Motor neuron (in vitro differentiated cells): Measurements from ENCODE around the gene B3GAT2. TPM values are rescaled to one million over a fixed set of nuclear protein-coding genes. Genes with fewer than 3 reads are reported as not detected.

Source experiments
- ATAC-seq, 8 experiments: fragments of 200-7000 bp; cut with Tn5 transposase; replicated peaks in 6 of 8; 2 replicates each; pipeline ENCODE4 v1.8.0; 2021; ENCODE audit warnings: mild to moderate bottlenecking in 8 of 8, moderate library complexity in 8 of 8
- H3K27ac ChIP-seq, 2 donors: fragments of 250-450 bp; sonication (Bioruptor Pico); 2 replicates each; pipeline ENCODE4 v1.9.0; 2021; ENCODE audit warnings: antibody characterized with exemption in 2 of 2, mild to moderate bottlenecking in 2 of 2, moderate library complexity in 1 of 2
- H3K4me1 ChIP-seq, 2 donors: fragments of 250-450 bp; sonication (Bioruptor Pico); replicated peaks in 1 of 2; 2 replicates each; pipeline ENCODE4 v1.6.1; 2021; ENCODE audit warnings: antibody characterized with exemption in 2 of 2, mild to moderate bottlenecking in 2 of 2, moderate library complexity in 1 of 2
- H3K4me3 ChIP-seq, 5 donors: fragments of 250-450 bp; sonication (Bioruptor Pico); 2 replicates each; pipeline ENCODE4 v1.9.0; 2021; ENCODE audit warnings: antibody characterized with exemption in 5 of 5, mild to moderate bottlenecking in 5 of 5, moderate library complexity in 4 of 5
- WGBS, 10 experiments: fragments of 450-650 bp; shearing (Covaris generic); methylation state at CpG; one replicate each; pipeline ENCODE4 v1.0.0; 2022; 5-methylcytosine and 5-hydroxymethylcytosine counted together
- in situ Hi-C, 9 experiments: fragments of 400-800 bp; cut with MboI; loops; one replicate each; pipeline ENCODE4 v1.15.0; 2021; ENCODE audit warnings: low sequenced_read_pairs in 9 of 9, low pct_unique_long_range_greater_than_20kb in 2 of 9; ENCODE audit not compliant: unreplicated experiment in 9 of 9
- total RNA-seq, 8 experiments: library from RNA; unstranded; fragments of 300-600 nt; gene quantifications; 2 replicates each; pipeline versions ENCODE4 v1.2.3 to v1.2.4, GENCODE V29; 2022

The B3GAT2 gene
- total RNA-seq, 8 experiments from 2014 or later, result 0.92 to 14.3 (median 7.9) TPM

GRCh38 chr6:70852667-70853246, 104.1 kb downstream of the B3GAT2 start:
- Histone ChIP-seq H3K4me1 (no peaks in the 10 kb centered on the region), H3K27ac (no peak overlapping the region), H3K4me3 (no peak overlapping the region)
- no peak for ATAC-seq
- in situ Hi-C loops, result loop anchor here in 1 of 9 experiments (25.0 kb wide), 1 partner anchor 315 kb away; no protein-coding TSS in a partner anchor

- WGBS, 10 experiments, result 93 to 100% (median 100%) methylated on average over 1 of the region's 1 CpG; no CpG with 5 or more reads in 2 of the 10 experiments
- no peak for ATAC-seq
Observed at GRCh38 chr6:70849348-70850069, 107.4 kb downstream of the B3GAT2 start.

GRCh38 chr6:70847106-70848084, 109.5 kb downstream of the B3GAT2 start:
- H3K4me3 ChIP-seq, result no peak overlapping the region
- no peak overlapping the region for H3K27ac ChIP-seq
- in situ Hi-C loops, result no loop called here
- WGBS, 10 experiments, result 30 to 100% (median 67%) methylated on average over 1 to 4 of the region's 4 CpGs; no CpG with 5 or more reads in 1 of the 10 experiments
- ATAC-seq, result no peak
- H3K4me1 ChIP-seq, result no peaks in the 10 kb centered on the region

More at GRCh38 chr6:70849348-70850069, 107.4 kb downstream of the B3GAT2 start:
- Histone ChIP-seq H3K4me1 (no peaks in the 10 kb centered on the region), H3K27ac (no peak overlapping the region), H3K4me3 (no peak overlapping the region)
- in situ Hi-C loops, result loop anchor here in 1 of 9 experiments (25.0 kb wide), 1 partner anchor 312 kb away; no protein-coding TSS in a partner anchor

DNA sequence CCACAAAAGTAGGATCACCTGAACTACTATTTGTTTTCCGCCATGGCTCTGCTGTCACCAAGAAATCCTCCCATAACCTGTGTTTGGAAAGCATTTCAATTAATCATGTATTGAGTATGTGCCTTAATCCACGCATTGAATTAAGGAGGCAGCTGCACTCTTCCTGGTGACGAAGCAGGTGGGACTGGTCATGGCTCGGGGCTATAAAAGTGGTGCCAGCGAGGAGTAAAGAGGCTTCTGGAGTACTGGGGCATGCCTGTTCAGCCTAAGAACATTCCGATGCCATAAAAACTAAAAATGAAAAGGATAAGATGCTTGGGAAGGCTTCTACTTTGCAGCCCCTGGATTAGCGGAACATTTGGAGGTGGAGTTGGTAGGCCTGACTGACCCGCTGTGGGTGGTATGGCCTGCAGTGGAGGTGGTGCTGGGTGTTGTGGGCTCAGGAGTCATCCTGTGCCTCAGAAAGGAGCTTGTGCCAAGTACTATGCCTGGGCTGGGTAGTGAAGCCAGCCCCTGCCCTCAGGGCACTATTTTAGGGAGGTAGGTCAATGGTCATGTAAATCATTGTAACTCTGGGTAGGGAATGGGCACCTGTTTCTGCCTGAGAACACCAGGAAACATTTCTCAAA, 110.5 kb downstream of the B3GAT2 start:
- no peak overlapping the region for H3K4me3 ChIP-seq
- peak in 2 of 8 experiments; percentile 31 to 55 for ATAC-seq
- no peak overlapping the region for H3K27ac ChIP-seq
- in situ Hi-C loops, result no loop called here
- H3K4me1 ChIP-seq, result no peaks in the 10 kb centered on the region
- WGBS, 10 experiments, result 67 to 100% (median 95%) methylated on average over 1 to 7 of the region's 8 CpGs; no CpG with 5 or more reads in 1 of the 10 experiments

- no peak overlapping the region for H3K4me3 ChIP-seq
- WGBS, 10 experiments, result 67 to 100% (median 83%) methylated on average over 1 of the region's 1 CpG; no CpG with 5 or more reads in 6 of the 10 experiments
- ATAC-seq, result no peak
- in situ Hi-C loops, result no loop called here
- no peaks in the 10 kb centered on the region for H3K4me1 ChIP-seq
- no peak overlapping the region for H3K27ac ChIP-seq
Observed at GRCh38 chr6:70844301-70844700, 112.6 kb downstream of the B3GAT2 start.

DNA sequence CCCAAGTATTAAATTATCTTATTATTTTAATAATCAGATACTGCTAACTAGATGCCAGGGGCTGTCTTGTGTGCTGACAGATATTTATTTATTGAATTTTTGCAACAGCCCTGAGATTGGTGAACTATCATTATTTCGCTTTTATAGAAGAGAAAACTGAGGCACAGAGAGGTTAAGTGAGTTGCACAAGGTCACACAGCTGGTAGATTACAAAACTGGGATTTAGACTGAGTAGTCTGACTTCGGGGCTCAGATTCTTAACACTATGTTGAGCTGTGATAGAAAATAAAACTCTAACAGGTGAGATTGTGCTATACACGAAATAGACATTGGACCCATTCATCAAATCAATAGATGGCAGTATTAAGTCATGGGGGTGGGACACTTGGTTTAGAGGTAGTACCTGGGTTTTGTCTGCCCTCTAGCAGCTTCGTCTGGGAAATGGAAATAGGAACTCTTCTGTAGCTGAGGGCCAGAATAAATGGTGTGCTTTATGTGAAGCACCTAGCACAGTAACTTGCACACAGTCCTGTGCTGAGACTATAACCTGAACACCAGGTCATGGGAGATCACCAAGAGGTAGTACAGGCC, 113.4 kb downstream of the B3GAT2 start:
- in situ Hi-C loops, result no loop called here
- WGBS, 10 experiments, result 40 to 100% (median 86%) methylated on average over 1 to 4 of the region's 4 CpGs; no CpG with 5 or more reads in 2 of the 10 experiments
- H3K27ac ChIP-seq, result no peak overlapping the region
- H3K4me1 ChIP-seq, result peaks cover 0 to 2% of the 10 kb centered on the region in 2 donors
- H3K4me3 ChIP-seq, result no peak overlapping the region
- no peak for ATAC-seq

- Histone ChIP-seq H3K27ac (no peak overlapping the region), H3K4me3 (no peak overlapping the region), H3K4me1 (peaks cover 0 to 3% of the 10 kb centered on the region in 2 donors)
- in situ Hi-C loops, result no loop called here
- 80 to 100% (median 100%) methylated on average over 1 to 8 of the region's 8 CpGs; no CpG with 5 or more reads in 3 of the 10 experiments for WGBS, 10 experiments
- ATAC-seq, result no peak
Observed at GRCh38 chr6:70842541-70842940, 114.3 kb downstream of the B3GAT2 start.

DNA sequence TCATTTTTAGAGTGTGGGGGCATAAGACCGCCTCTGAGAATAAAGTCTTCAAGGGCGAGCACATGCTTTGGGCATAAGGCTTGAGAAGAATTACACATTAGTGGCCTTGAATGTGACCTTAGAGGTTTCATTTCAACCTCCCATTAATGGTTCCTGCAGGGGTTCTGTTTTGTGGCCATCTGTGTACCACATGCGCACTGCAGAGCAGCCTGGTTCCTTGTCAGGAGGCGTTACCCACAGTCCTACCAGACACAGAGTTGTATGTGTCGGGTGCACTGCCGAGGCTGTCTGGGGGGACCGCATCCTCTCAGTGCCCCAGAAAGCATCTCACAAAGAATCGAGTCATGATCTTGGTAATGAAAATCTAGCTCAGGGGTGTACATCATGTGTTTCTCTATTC, 115.7 kb downstream of the B3GAT2 start:
- no peak for ATAC-seq

DNA sequence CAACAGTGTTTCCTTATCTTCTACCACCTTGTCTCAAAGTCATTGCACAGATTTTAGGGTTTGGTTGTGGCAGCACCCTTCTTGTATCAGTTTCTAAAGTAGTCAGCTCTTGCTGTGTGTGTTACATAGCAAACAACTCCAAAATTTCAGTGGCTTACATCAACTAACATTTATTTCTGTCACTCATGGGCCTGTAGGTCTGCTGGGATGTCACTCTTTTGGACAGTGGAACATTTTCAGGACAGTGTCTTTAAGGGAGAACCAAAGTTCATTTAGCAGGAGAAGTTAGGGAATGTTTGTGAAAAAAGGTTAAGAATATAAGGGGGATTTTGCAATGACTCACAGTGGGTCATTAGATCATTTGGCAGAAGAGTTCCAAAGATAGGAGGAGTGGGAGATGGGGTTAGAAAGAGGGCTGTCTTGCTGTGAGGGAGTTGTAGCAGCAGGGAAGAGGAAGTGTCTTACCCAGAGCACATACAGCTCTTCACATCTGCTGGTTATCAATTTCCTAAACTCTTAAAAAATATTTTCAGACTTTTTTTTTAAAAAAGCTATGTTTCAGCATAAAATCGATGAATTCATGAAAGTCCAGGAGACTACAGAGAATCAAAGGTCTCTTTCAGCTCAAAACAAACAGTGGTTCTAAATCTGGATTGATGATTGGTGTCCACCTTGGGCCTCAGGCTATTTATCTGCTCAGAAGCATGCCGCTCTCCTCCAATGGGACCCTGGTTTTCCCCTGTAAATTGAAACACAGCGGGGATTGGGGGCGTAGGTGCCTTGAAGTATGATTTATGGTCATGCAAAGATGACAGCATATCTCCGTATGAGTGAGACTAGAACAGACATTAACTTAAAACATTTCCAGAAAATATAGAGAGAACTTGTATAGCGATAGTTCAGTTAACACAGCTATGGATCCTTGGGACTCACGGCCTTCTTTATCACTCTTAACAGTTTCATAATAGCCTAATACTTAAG, 117.3 kb downstream of the B3GAT2 start:
- in situ Hi-C loops, result no loop called here
- WGBS, 10 experiments, result 78 to 100% (median 97%) methylated on average over 1 to 7 of the region's 7 CpGs; no CpG with 5 or more reads in 1 of the 10 experiments
- no peak for ATAC-seq

More for the DNA sequence above, 115.7 kb downstream of the B3GAT2 start:
- no peak overlapping the region for H3K27ac ChIP-seq
- in situ Hi-C loops, result no loop called here
- H3K4me3 ChIP-seq, result no peak overlapping the region
- peaks cover 0 to 3% of the 10 kb centered on the region in 2 donors for H3K4me1 ChIP-seq
- WGBS, 10 experiments, result 40 to 100% (median 74%) methylated on average over 5 to 8 of the region's 8 CpGs; no CpG with 5 or more reads in 3 of the 10 experiments

DNA sequence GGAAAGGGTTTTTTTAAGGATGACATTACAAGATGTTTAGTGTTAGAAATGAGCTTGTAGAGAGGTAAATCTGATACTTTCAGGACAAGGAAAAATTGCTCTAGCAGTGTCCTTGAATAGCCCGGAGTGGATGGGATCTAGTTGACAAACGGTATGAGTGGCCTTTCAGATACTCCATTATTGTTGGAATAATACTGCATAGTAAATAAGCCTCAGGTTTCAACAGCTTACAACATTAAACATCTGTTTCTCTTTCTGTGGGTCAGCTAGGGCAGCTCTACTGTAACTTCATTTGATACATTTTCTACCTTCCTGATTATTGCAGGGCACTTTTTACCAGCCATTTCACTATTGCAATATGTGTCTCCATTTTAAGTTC, 118.0 kb downstream of the B3GAT2 start:
- ATAC-seq, result no peak
- H3K4me1 ChIP-seq, result peaks cover 0 to 3% of the 10 kb centered on the region in 2 donors
- H3K4me3 ChIP-seq, result no peak overlapping the region
- in situ Hi-C loops, result no loop called here
- H3K27ac ChIP-seq, result no peak overlapping the region
- WGBS, 10 experiments, result 74 to 100% (median 83%) methylated on average over 1 to 2 of the region's 2 CpGs; no CpG with 5 or more reads in 3 of the 10 experiments

More for the DNA sequence above, 117.3 kb downstream of the B3GAT2 start:
- no peak overlapping the region for H3K4me3 ChIP-seq
- H3K4me1 ChIP-seq, result peaks cover 0 to 3% of the 10 kb centered on the region in 2 donors
- H3K27ac ChIP-seq, result no peak overlapping the region

DNA sequence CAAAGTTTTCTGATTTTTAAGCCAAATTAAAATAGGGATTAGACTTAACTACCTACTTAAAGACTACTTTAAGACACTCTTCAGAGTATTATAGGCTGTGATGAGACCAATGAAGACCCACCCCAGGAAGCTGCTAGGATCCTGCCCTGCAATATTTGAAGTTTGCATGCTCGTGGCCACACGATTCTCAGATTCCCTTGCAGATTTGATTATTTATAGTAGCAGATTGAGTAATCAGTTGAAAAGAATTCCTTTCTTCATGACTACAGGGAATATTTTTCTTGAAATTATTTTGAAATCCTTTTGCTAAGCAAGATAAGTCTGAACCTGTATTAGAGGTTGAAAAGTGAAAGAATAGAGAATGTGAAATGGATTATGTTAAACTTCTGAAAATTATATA, 122.3 kb downstream of the B3GAT2 start:
- no peak overlapping the region for H3K27ac ChIP-seq
- in situ Hi-C loops, result no loop called here
- no peak overlapping the region for H3K4me3 ChIP-seq
- peaks cover 0 to 3% of the 10 kb centered on the region in 2 donors for H3K4me1 ChIP-seq
- peak in 1 of 8 experiments; percentile 38 for ATAC-seq
- 39 to 100% (median 82%) methylated on average over 1 to 2 of the region's 2 CpGs; no CpG with 5 or more reads in 3 of the 10 experiments for WGBS, 10 experiments
